ENCODE data around the gene UBE2QL1. TPM values are rescaled to one million over a fixed set of nuclear protein-coding genes. Genes with fewer than 3 reads are reported as not detected.

Gene UBE2QL1
- total RNA-seq, 1 donor from 2014 or later = 4.4 TPM

DNA sequence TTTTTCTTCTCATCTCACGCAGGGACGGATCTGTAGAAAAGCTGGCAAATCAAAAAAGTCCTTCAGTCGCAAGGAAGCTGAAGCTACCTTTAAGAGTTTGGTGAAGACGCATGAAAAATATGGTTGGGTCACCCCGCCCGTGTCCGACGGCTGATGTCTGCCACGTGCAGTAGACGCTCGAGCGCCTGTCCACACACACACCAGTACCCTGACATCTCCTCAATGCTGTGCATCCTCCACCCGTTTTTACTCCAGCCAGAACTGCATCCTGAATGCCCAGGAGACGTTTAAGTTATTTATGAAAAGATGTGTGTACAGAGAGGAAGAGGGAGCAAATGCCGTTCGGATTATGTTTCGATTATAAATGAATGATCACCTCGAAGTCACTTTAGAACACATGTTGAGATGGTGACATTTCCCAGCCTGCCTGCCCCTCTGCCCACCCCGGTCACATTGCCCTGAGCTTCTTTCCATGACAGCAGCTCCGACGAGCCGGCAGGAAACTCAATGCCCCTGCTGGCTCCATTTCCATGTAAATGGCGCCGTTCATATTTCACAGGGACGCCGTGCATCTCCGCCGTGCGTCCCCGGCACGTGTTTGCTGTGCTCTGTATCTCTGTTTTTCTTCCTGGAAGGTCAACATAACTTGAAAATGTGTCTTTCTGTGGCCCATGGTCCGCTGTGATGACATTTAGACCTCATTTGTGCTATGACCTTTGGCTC is 42.7 kb downstream of the UBE2QL1 start:
- no peak overlapping the region for H3K4me3 Mint-ChIP-seq
- no peaks in the 10 kb centered on the region for H3K9me3 Mint-ChIP-seq
- TF ChIP-seq CTCF (IDR thresholded peaks at IDR 0.05; ENCODE audit: unreplicated experiment) = no peak
- no peak for DNase-seq (ENCODE audit: low spot score in 2 of 2, unreplicated experiment in 2 of 2)
- H3K27me3 Mint-ChIP-seq (ENCODE audit: low read depth) = peaks cover 79% of the 10 kb centered on the region
- no peak overlapping the region for H3K27ac Mint-ChIP-seq
- peaks cover 23% of the 10 kb centered on the region for H3K4me1 Mint-ChIP-seq
- H3K36me3 Mint-ChIP-seq = peaks cover 5% of the 10 kb centered on the region

- H3K27ac Mint-ChIP-seq = no peak overlapping the region
- no peak for DNase-seq (ENCODE audit: low spot score in 2 of 2, unreplicated experiment in 2 of 2)
- peaks cover 79% of the 10 kb centered on the region for H3K27me3 Mint-ChIP-seq (ENCODE audit: low read depth)
- H3K4me3 Mint-ChIP-seq = no peak overlapping the region
- H3K9me3 Mint-ChIP-seq = no peaks in the 10 kb centered on the region
- no peak for TF ChIP-seq CTCF (IDR thresholded peaks at IDR 0.05; ENCODE audit: unreplicated experiment)
- peaks cover 5% of the 10 kb centered on the region for H3K36me3 Mint-ChIP-seq
- H3K4me1 Mint-ChIP-seq = peaks cover 20% of the 10 kb centered on the region
Observed at GRCh38 chr5:6491919-6492290, 43.2 kb downstream of the UBE2QL1 start.

DNA sequence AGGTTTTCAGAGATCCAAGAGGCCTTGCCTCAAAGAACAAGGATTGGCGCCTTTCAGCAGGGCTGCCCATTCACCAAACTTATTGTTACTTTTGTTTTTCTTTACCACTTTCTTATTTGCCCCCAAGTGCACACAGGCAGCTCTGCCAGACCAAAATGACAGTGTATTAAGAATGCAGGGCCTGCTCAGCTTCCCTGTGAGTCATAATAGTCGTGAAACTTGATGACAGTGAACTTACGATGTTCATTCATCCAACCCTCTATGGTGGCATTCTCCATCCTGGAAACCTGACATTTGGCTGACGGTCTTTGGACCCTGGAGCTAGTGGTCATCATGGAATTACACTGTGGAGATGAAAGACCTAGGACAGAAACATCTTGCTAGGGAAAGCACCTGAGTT is 44.3 kb downstream of the UBE2QL1 start:
- Mint-ChIP-seq H3K4me3 (no peak overlapping the region), H3K27me3 (ENCODE audit: low read depth) (peaks cover 79% of the 10 kb centered on the region), H3K36me3 (peaks cover 5% of the 10 kb centered on the region), H3K9me3 (no peaks in the 10 kb centered on the region), H3K4me1 (peaks cover 13% of the 10 kb centered on the region), H3K27ac (no peak overlapping the region)
- DNase-seq (ENCODE audit: low spot score in 2 of 2, unreplicated experiment in 2 of 2) = no peak
- no peak for TF ChIP-seq CTCF (IDR thresholded peaks at IDR 0.05; ENCODE audit: unreplicated experiment)

- peaks cover 77% of the 10 kb centered on the region for H3K27me3 Mint-ChIP-seq (ENCODE audit: low read depth)
- no peak for DNase-seq (ENCODE audit: low spot score in 2 of 2, unreplicated experiment in 2 of 2)
- H3K36me3 Mint-ChIP-seq = peaks cover 5% of the 10 kb centered on the region
- no peak for TF ChIP-seq CTCF (IDR thresholded peaks at IDR 0.05; ENCODE audit: unreplicated experiment)
- H3K27ac Mint-ChIP-seq = no peak overlapping the region
- no peak overlapping the region for H3K4me3 Mint-ChIP-seq
- H3K9me3 Mint-ChIP-seq = no peaks in the 10 kb centered on the region
- H3K4me1 Mint-ChIP-seq = peaks cover 11% of the 10 kb centered on the region
Observed at GRCh38 chr5:6493681-6494454, 45.2 kb downstream of the UBE2QL1 start.

DNA sequence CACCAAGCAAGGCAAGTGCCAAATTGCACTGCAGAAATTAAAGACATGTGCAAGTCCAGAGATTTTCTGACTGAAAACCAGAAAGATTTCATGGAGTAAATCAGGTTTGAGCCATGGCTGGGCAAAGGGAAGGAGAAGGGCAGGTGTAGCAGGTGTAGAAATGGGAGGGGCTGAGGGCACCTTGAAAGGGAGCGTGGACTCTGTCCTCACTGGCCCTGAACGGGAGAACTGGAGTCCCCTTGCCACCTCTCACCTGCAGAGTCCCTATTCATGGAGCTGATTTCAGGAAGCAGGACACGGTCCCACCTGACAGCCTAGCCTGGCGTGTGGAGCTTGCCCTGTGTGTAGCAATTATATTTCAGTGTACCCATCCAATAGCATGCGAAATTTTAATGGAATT is 46.3 kb downstream of the UBE2QL1 start:
- Mint-ChIP-seq H3K27me3 (ENCODE audit: low read depth) (peaks cover 77% of the 10 kb centered on the region), H3K9me3 (no peaks in the 10 kb centered on the region), H3K36me3 (peaks cover 5% of the 10 kb centered on the region), H3K27ac (no peak overlapping the region), H3K4me1 (peaks cover 11% of the 10 kb centered on the region), H3K4me3 (no peak overlapping the region)
- no peak for TF ChIP-seq CTCF (IDR thresholded peaks at IDR 0.05; ENCODE audit: unreplicated experiment)
- DNase-seq (ENCODE audit: low spot score in 2 of 2, unreplicated experiment in 2 of 2) = no peak
